Fibroblast of upper back skin (primary cell): ENCODE measurements around the gene UBR4.
A peak's percentile ranks its signal among the peaks of the same experiment; 100 is the strongest.
"Not testable (repeated sequence)": the region's sequence is repeated elsewhere in the genome, so short reads cannot be mapped to it uniquely, and the experiment has no call there.

Experiments
- DNase-seq: peaks from one replicate; pipeline ENCODE4 v3.0.0-alpha.2; 2013

Gene UBR4

GRCh38 chr1:19219451-19219850, 9.4 kb upstream of the UBR4 start:
- DNase-seq: peak; percentile 12

GRCh38 chr1:19216585-19216984, 6.5 kb upstream of the UBR4 start:
- DNase-seq: not testable (repeated sequence)

- no peak for DNase-seq
These were observed 3.5 kb upstream of the UBR4 start for GRCh38 chr1:19213580-19213979.

- no peak for DNase-seq
These were observed 2.1 kb upstream of the UBR4 start for GRCh38 chr1:19212167-19212566.

GRCh38 chr1:19210772-19211549, 895 bp upstream of the UBR4 start:
- peak; percentile 4 for DNase-seq

GRCh38 chr1:19209439-19209989, 552 bp downstream of the UBR4 start:
- DNase-seq: peak; percentile 17

- peak; percentile 20 for DNase-seq
These were observed 1.2 kb downstream of the UBR4 start for GRCh38 chr1:19208710-19209438.

- DNase-seq: no peak
These were observed 3.1 kb downstream of the UBR4 start for GRCh38 chr1:19206947-19207346.

GRCh38 chr1:19205845-19206244, 4.2 kb downstream of the UBR4 start:
- no peak for DNase-seq

- no peak for DNase-seq
These were observed 4.7 kb downstream of the UBR4 start for GRCh38 chr1:19205403-19205802.

GRCh38 chr1:19204446-19205266, 5.4 kb downstream of the UBR4 start:
- DNase-seq: peak; percentile 3

- DNase-seq: peak; percentile 31
These were observed 6.6 kb downstream of the UBR4 start for GRCh38 chr1:19203440-19203839.

GRCh38 chr1:19202396-19202795, 7.7 kb downstream of the UBR4 start:
- DNase-seq: no peak

GRCh38 chr1:19199969-19200604, 10.0 kb downstream of the UBR4 start:
- no peak for DNase-seq

GRCh38 chr1:19199329-19199968, 10.6 kb downstream of the UBR4 start:
- DNase-seq: no peak

- DNase-seq: no peak
These were observed 11.2 kb downstream of the UBR4 start for GRCh38 chr1:19198820-19199219.

- DNase-seq: no peak
These were observed 12.2 kb downstream of the UBR4 start for GRCh38 chr1:19197845-19198244.

GRCh38 chr1:19196331-19196730, 13.7 kb downstream of the UBR4 start:
- DNase-seq: no peak

- DNase-seq: no peak
These were observed 17.1 kb downstream of the UBR4 start for GRCh38 chr1:19193004-19193403.

GRCh38 chr1:19191811-19192210, 18.3 kb downstream of the UBR4 start:
- DNase-seq: no peak

- no peak for DNase-seq
These were observed 19.6 kb downstream of the UBR4 start for GRCh38 chr1:19190468-19190867.

- DNase-seq: no peak
These were observed 20.8 kb downstream of the UBR4 start for GRCh38 chr1:19189270-19189669.
